SK-MEL-5 (cell line): ENCODE measurements around the gene OCSTAMP. TPM values are rescaled to one million over a fixed set of nuclear protein-coding genes. Genes with fewer than 3 reads are reported as not detected.

Source experiments
- DNase-seq: peaks from one replicate; pipeline ENCODE4 v3.0.0-alpha.2; 2016; ENCODE audit warnings: low read depth, low spot score
- in situ Hi-C: cut with HindIII; loops from 2 replicates; pipeline ENCODE4 v1.10.0; 2016; ENCODE audit warnings: low sequenced_read_pairs, high pct_unique_total_duplicates, low pct_unique_long_range_greater_than_20kb
- polyA plus RNA-seq, 2 experiments: library from polyadenylated mRNA; depleted of rRNA; stranded (reverse); fragments of >200 nt; gene quantifications; 2 replicates each; pipeline ENCODE4 v1.2.3, GENCODE V29; 2015
- total RNA-seq: library from RNA; depleted of rRNA; stranded (reverse); fragments of >200 nt; shearing (Covaris generic); gene quantifications from 2 replicates; pipeline ENCODE4 v1.2.3, GENCODE V29; 2014; rRNA removed

Gene OCSTAMP
- total RNA-seq, result not detected in 2 replicates
- not detected in 2 replicates for polyA plus RNA-seq (2015; cell fraction: cytosol; rRNA removed)
- polyA plus RNA-seq (2015; cell fraction: nucleus; rRNA removed), result not detected in 2 replicates

- in situ Hi-C loops, result no loop called here
- DNase-seq, result no peak
Observed at GRCh38 chr20:46550461-46550860, at the start of gene OCSTAMP. Gene OCSTAMP, minus strand, starts transcription at chr20:46550654. Its CDS starts 94 bp downstream, at chr20:46550560.

GRCh38 chr20:46599227-46599987 is 49.0 kb upstream of the OCSTAMP start:
- in situ Hi-C loops, result no loop called here
- DNase-seq, result peak; percentile 79

GRCh38 chr20:46595933-46596332 is 45.5 kb upstream of the OCSTAMP start:
- in situ Hi-C loops, result no loop called here
- DNase-seq, result no peak

GRCh38 chr20:46594725-46595124 is 44.3 kb upstream of the OCSTAMP start:
- in situ Hi-C loops, result no loop called here
- DNase-seq, result no peak

- in situ Hi-C loops, result no loop called here
- peak; percentile 48 for DNase-seq
Observed at GRCh38 chr20:46592580-46593362, 42.3 kb upstream of the OCSTAMP start.

- no peak for DNase-seq
- in situ Hi-C loops, result no loop called here
Observed at GRCh38 chr20:46590443-46590842, 40.0 kb upstream of the OCSTAMP start.

- in situ Hi-C loops, result no loop called here
- no peak for DNase-seq
Observed at GRCh38 chr20:46588532-46589511, 38.4 kb upstream of the OCSTAMP start.

GRCh38 chr20:46587986-46588385 is 37.5 kb upstream of the OCSTAMP start:
- no peak for DNase-seq
- in situ Hi-C loops, result no loop called here

GRCh38 chr20:46586724-46587123 is 36.3 kb upstream of the OCSTAMP start:
- DNase-seq, result no peak
- in situ Hi-C loops, result no loop called here

GRCh38 chr20:46584508-46584907 is 34.1 kb upstream of the OCSTAMP start:
- in situ Hi-C loops, result no loop called here
- DNase-seq, result no peak

- in situ Hi-C loops, result no loop called here
- peak; percentile 71 for DNase-seq
Observed at GRCh38 chr20:46583411-46584214, 33.2 kb upstream of the OCSTAMP start.

- DNase-seq, result no peak
- in situ Hi-C loops, result no loop called here
Observed at GRCh38 chr20:46582648-46583047, 32.2 kb upstream of the OCSTAMP start.

- DNase-seq, result peak; percentile 25
- in situ Hi-C loops, result no loop called here
Observed at GRCh38 chr20:46581391-46581790, 30.9 kb upstream of the OCSTAMP start.

GRCh38 chr20:46580613-46581205 is 30.3 kb upstream of the OCSTAMP start:
- no peak for DNase-seq
- in situ Hi-C loops, result no loop called here

- in situ Hi-C loops, result no loop called here
- DNase-seq, result no peak
Observed at GRCh38 chr20:46578745-46579144, 28.3 kb upstream of the OCSTAMP start.

- in situ Hi-C loops, result no loop called here
- no peak for DNase-seq
Observed at GRCh38 chr20:46576774-46577395, 26.4 kb upstream of the OCSTAMP start.
